ENCODE results near the gene DPP10. TPM values are rescaled to one million over a fixed set of nuclear protein-coding genes. Genes with fewer than 3 reads are reported as not detected.
A peak's percentile ranks its signal among the peaks of the same experiment; 100 is the strongest.

Gene DPP10
- total RNA-seq, 1 donor from 2014 or later, result 1.1 TPM

GRCh38 chr2:114685102-114685501 lies 242.7 kb downstream of the DPP10 start:
- DNase-seq (ENCODE audit: low read depth) (no peak), FAIRE-seq (no peak)
- Mint-ChIP-seq H3K27ac (ENCODE audit: unreplicated experiment) (no peak overlapping the region), H3K9me3 (ENCODE audit: unreplicated experiment) (no peaks in the 10 kb centered on the region), H3K27me3 (ENCODE audit: low read depth, unreplicated experiment) (peaks cover 2% of the 10 kb centered on the region), H3K4me1 (ENCODE audit: low read depth, unreplicated experiment) (peaks cover 5% of the 10 kb centered on the region), H3K36me3 (ENCODE audit: low read depth, unreplicated experiment) (no peaks in the 10 kb centered on the region), H3K4me3 (ENCODE audit: unreplicated experiment) (no peak overlapping the region)
- Histone ChIP-seq H3K9ac (ENCODE audit: low read length) (no peak overlapping the region), H3K27ac (ENCODE audit: low read depth, low read length) (no peak overlapping the region), H3K4me3 (ENCODE audit: insufficient read depth, low read depth, low read length) (no peak overlapping the region), H3K79me2 (ENCODE audit: insufficient read depth, low read length) (no peaks in the 10 kb centered on the region), H3K4me2 (ENCODE audit: low read length) (no peak overlapping the region), H2AFZ (ENCODE audit: low read depth, low read length) (no peak overlapping the region), H3K9me3 (ENCODE audit: insufficient read depth, low read depth, low read length) (no peaks in the 10 kb centered on the region), H3K4me1 (ENCODE audit: insufficient read depth, low read length) (no peaks in the 10 kb centered on the region), H3K27me3 (ENCODE audit: insufficient read depth, low read length) (no peaks in the 10 kb centered on the region), H3K36me3 (ENCODE audit: insufficient read depth, low read length) (no peaks in the 10 kb centered on the region), H4K20me1 (ENCODE audit: insufficient read depth, low read length) (no peaks in the 10 kb centered on the region)
- TF ChIP-seq CTCF (IDR thresholded peaks at IDR 0.05; ENCODE audit: insufficient read depth, low read depth, low read length) (no peak), EZH2 (IDR thresholded peaks at IDR 0.05; ENCODE audit: insufficient read depth, low read length) (no peak)

- H3K27me3 Mint-ChIP-seq (ENCODE audit: low read depth, unreplicated experiment), result peaks cover 2% of the 10 kb centered on the region
- H3K4me1 Mint-ChIP-seq (ENCODE audit: low read depth, unreplicated experiment), result peaks cover 11% of the 10 kb centered on the region
- Histone ChIP-seq H3K79me2 (ENCODE audit: insufficient read depth, low read length) (no peaks in the 10 kb centered on the region), H2AFZ (ENCODE audit: low read depth, low read length) (no peak overlapping the region), H3K9ac (ENCODE audit: low read length) (no peak overlapping the region), H3K36me3 (ENCODE audit: insufficient read depth, low read length) (no peaks in the 10 kb centered on the region), H3K4me3 (ENCODE audit: insufficient read depth, low read depth, low read length) (no peak overlapping the region), H3K9me3 (ENCODE audit: insufficient read depth, low read depth, low read length) (no peaks in the 10 kb centered on the region), H3K4me2 (ENCODE audit: low read length) (no peak overlapping the region), H3K27me3 (ENCODE audit: insufficient read depth, low read length) (no peaks in the 10 kb centered on the region), H4K20me1 (ENCODE audit: insufficient read depth, low read length) (no peaks in the 10 kb centered on the region), H3K4me1 (ENCODE audit: insufficient read depth, low read length) (no peaks in the 10 kb centered on the region), H3K27ac (ENCODE audit: low read depth, low read length) (no peak overlapping the region)
- peaks cover 8% of the 10 kb centered on the region for H3K9me3 Mint-ChIP-seq (ENCODE audit: unreplicated experiment)
- H3K4me3 Mint-ChIP-seq (ENCODE audit: unreplicated experiment), result no peak overlapping the region
- FAIRE-seq, result no peak
- DNase-seq (ENCODE audit: low read depth), result no peak
- TF ChIP-seq CTCF (IDR thresholded peaks at IDR 0.05; ENCODE audit: insufficient read depth, low read depth, low read length) (no peak), EZH2 (IDR thresholded peaks at IDR 0.05; ENCODE audit: insufficient read depth, low read length) (no peak)
- H3K27ac Mint-ChIP-seq (ENCODE audit: unreplicated experiment), result no peak overlapping the region
- H3K36me3 Mint-ChIP-seq (ENCODE audit: low read depth, unreplicated experiment), result no peaks in the 10 kb centered on the region
These were observed 245.8 kb downstream of the DPP10 start for GRCh38 chr2:114688241-114688640.

- Histone ChIP-seq H3K9me3 (ENCODE audit: insufficient read depth, low read depth, low read length) (no peaks in the 10 kb centered on the region), H4K20me1 (ENCODE audit: insufficient read depth, low read length) (no peaks in the 10 kb centered on the region), H3K36me3 (ENCODE audit: insufficient read depth, low read length) (no peaks in the 10 kb centered on the region), H3K4me2 (ENCODE audit: low read length) (no peak overlapping the region), H3K4me1 (ENCODE audit: insufficient read depth, low read length) (no peaks in the 10 kb centered on the region), H2AFZ (ENCODE audit: low read depth, low read length) (no peak overlapping the region), H3K79me2 (ENCODE audit: insufficient read depth, low read length) (no peaks in the 10 kb centered on the region), H3K9ac (ENCODE audit: low read length) (no peak overlapping the region), H3K4me3 (ENCODE audit: insufficient read depth, low read depth, low read length) (no peak overlapping the region), H3K27me3 (ENCODE audit: insufficient read depth, low read length) (no peaks in the 10 kb centered on the region), H3K27ac (ENCODE audit: low read depth, low read length) (no peak overlapping the region)
- peak overlapping the region; percentile 30 for H3K27ac Mint-ChIP-seq (ENCODE audit: unreplicated experiment)
- H3K9me3 Mint-ChIP-seq (ENCODE audit: unreplicated experiment), result no peaks in the 10 kb centered on the region
- H3K4me3 Mint-ChIP-seq (ENCODE audit: unreplicated experiment), result no peak overlapping the region
- no peak for FAIRE-seq
- H3K27me3 Mint-ChIP-seq (ENCODE audit: low read depth, unreplicated experiment), result no peaks in the 10 kb centered on the region
- no peaks in the 10 kb centered on the region for H3K36me3 Mint-ChIP-seq (ENCODE audit: low read depth, unreplicated experiment)
- TF ChIP-seq EZH2 (IDR thresholded peaks at IDR 0.05; ENCODE audit: insufficient read depth, low read length) (no peak), CTCF (IDR thresholded peaks at IDR 0.05; ENCODE audit: insufficient read depth, low read depth, low read length) (no peak)
- no peak for DNase-seq (ENCODE audit: low read depth)
- peaks cover 8% of the 10 kb centered on the region for H3K4me1 Mint-ChIP-seq (ENCODE audit: low read depth, unreplicated experiment)
These were observed 256.1 kb downstream of the DPP10 start for GRCh38 chr2:114698520-114698919.
